Glomerular endothelial cell (primary cell): ENCODE results near the gene UBE3B. TPM values are rescaled to one million over a fixed set of nuclear protein-coding genes. Genes with fewer than 3 reads are reported as not detected.

Experiments
- DNase-seq: peaks from one replicate; pipeline ENCODE4 v3.0.0-alpha.2; 2011; ENCODE audit warnings: low read depth, low spot score; ENCODE audit errors: extremely low read depth
- total RNA-seq: library from RNA; depleted of rRNA; stranded (reverse); fragments of >200 nt; gene quantifications from 2 replicates; pipeline ENCODE4 v1.2.3, GENCODE V29; 2015

The UBE3B gene
- total RNA-seq, 1 donor from 2014 or later = 59.6 TPM

GRCh38 chr12:109493938-109494337 is 16.5 kb downstream of the UBE3B start:
- no peak for DNase-seq

GRCh38 chr12:109494348-109494881 is 17.0 kb downstream of the UBE3B start:
- DNase-seq = no peak

- DNase-seq = no peak
Measured at GRCh38 chr12:109495012-109495411, 17.6 kb downstream of the UBE3B start.

- no peak for DNase-seq
Measured at GRCh38 chr12:109496306-109496705, 18.9 kb downstream of the UBE3B start.

- no peak for DNase-seq
Measured at GRCh38 chr12:109497675-109498074, 20.2 kb downstream of the UBE3B start.

- DNase-seq = no peak
Measured at GRCh38 chr12:109500406-109501185, 23.2 kb downstream of the UBE3B start.

GRCh38 chr12:109501299-109501698 is 23.9 kb downstream of the UBE3B start:
- no peak for DNase-seq

- DNase-seq = no peak
Measured at GRCh38 chr12:109502332-109502731, 24.9 kb downstream of the UBE3B start.

GRCh38 chr12:109503611-109504010 is 26.2 kb downstream of the UBE3B start:
- no peak for DNase-seq

GRCh38 chr12:109504068-109504467 is 26.6 kb downstream of the UBE3B start:
- no peak for DNase-seq

- DNase-seq = no peak
Measured at GRCh38 chr12:109510196-109510595, 32.8 kb downstream of the UBE3B start.

GRCh38 chr12:109512608-109513007 is 35.2 kb downstream of the UBE3B start:
- no peak for DNase-seq

GRCh38 chr12:109513051-109513450 is 35.6 kb downstream of the UBE3B start:
- DNase-seq = no peak

GRCh38 chr12:109513977-109514376 is 36.5 kb downstream of the UBE3B start:
- no peak for DNase-seq

GRCh38 chr12:109517619-109518018 is 40.2 kb downstream of the UBE3B start:
- DNase-seq = no peak

- DNase-seq = peak; percentile 79
Measured at GRCh38 chr12:109518820-109519665, 41.6 kb downstream of the UBE3B start.

GRCh38 chr12:109519787-109520186 is 42.4 kb downstream of the UBE3B start:
- DNase-seq = no peak

GRCh38 chr12:109521831-109522230 is 44.4 kb downstream of the UBE3B start:
- DNase-seq = no peak

GRCh38 chr12:109523071-109523470 is 45.6 kb downstream of the UBE3B start:
- DNase-seq = no peak

GRCh38 chr12:109523504-109523903 is 46.1 kb downstream of the UBE3B start:
- no peak for DNase-seq

GRCh38 chr12:109524466-109525278 is 47.2 kb downstream of the UBE3B start:
- no peak for DNase-seq
